Fibroblast of the conjunctiva (primary cell): ENCODE results near the gene FAM89B.
A peak's percentile ranks its signal among the peaks of the same experiment; 100 is the strongest.
"Not testable (repeated sequence)": the region's sequence is repeated elsewhere in the genome, so short reads cannot be mapped to it uniquely, and the experiment has no call there.

Experiments used
- DNase-seq: peaks from one replicate; pipeline ENCODE4 v3.0.0-alpha.2; 2010; ENCODE audit warnings: low read depth

The FAM89B gene

GRCh38 chr11:65572356-65573051 is at the start of gene FAM89B:
Gene FAM89B, plus strand, starts transcription at chr11:65572538. Its CDS starts 132 bp downstream, at chr11:65572670.
- DNase-seq, result peak; percentile 47

GRCh38 chr11:65522718-65523630 is 49.4 kb upstream of the FAM89B start:
- not testable (repeated sequence) for DNase-seq

- not testable (repeated sequence) for DNase-seq
Observed at GRCh38 chr11:65523631-65523968, 48.7 kb upstream of the FAM89B start.

GRCh38 chr11:65524014-65524740 is 48.2 kb upstream of the FAM89B start:
- no peak for DNase-seq

- DNase-seq, result no peak
Observed at GRCh38 chr11:65524741-65525545, 47.4 kb upstream of the FAM89B start, which contains the start of gene SCYL1. Gene SCYL1, plus strand, starts transcription at chr11:65525083. Its CDS starts 71 bp downstream, at chr11:65525154.

- no peak for DNase-seq
Observed at GRCh38 chr11:65525546-65526480, 46.5 kb upstream of the FAM89B start.

- DNase-seq, result no peak
Observed at GRCh38 chr11:65526744-65527143, 45.6 kb upstream of the FAM89B start.

- no peak for DNase-seq
Observed at GRCh38 chr11:65528819-65529350, 43.5 kb upstream of the FAM89B start.

GRCh38 chr11:65529475-65530156 is 42.7 kb upstream of the FAM89B start:
- DNase-seq, result no peak

- DNase-seq, result no peak
Observed at GRCh38 chr11:65530157-65530496, 42.2 kb upstream of the FAM89B start.

- no peak for DNase-seq
Observed at GRCh38 chr11:65532388-65533064, 39.8 kb upstream of the FAM89B start.

- DNase-seq, result no peak
Observed at GRCh38 chr11:65535102-65535501, 37.2 kb upstream of the FAM89B start.

- no peak for DNase-seq
Observed at GRCh38 chr11:65536412-65537295, 35.7 kb upstream of the FAM89B start.

GRCh38 chr11:65537296-65537597 is 35.1 kb upstream of the FAM89B start:
- no peak for DNase-seq

GRCh38 chr11:65537620-65538231 is 34.6 kb upstream of the FAM89B start:
- DNase-seq, result no peak

GRCh38 chr11:65538232-65538914 is 34.0 kb upstream of the FAM89B start:
- DNase-seq, result no peak
